Liver (tissue), 3 donors: ENCODE results near the gene FBN3.

Source experiments
- EGR1 ChIP-seq, 2 donors: IDR thresholded peaks; 2 replicates each; pipeline ENCODE4 v1.6.1; 2016 to 2018; ENCODE audit warnings: antibody characterized with exemption in 2 of 2, low read depth in 2 of 2
- GABPA ChIP-seq, 2 donors: IDR thresholded peaks in 1 of 2; conservative IDR thresholded peaks in 1 of 2; 2 replicates each; pipeline ENCODE4 v1.6.1; 2016; ENCODE audit warnings: antibody characterized with exemption in 2 of 2, mild to moderate bottlenecking in 1 of 2, moderate library complexity in 1 of 2
- HNF4A ChIP-seq, 2 donors: conservative IDR thresholded peaks; 2 replicates each; pipeline ENCODE4 v1.6.1; 2016; ENCODE audit warnings: antibody characterized with exemption in 2 of 2, mild to moderate bottlenecking in 2 of 2
- HNF4G ChIP-seq: IDR thresholded peaks from 2 replicates; pipeline ENCODE4 v1.6.1; 2016; ENCODE audit warnings: antibody characterized with exemption
- RXRA ChIP-seq, 2 donors: IDR thresholded peaks; 2 replicates each; pipeline ENCODE4 v1.6.1; 2017 to 2018; ENCODE audit warnings: antibody characterized with exemption in 2 of 2, mild to moderate bottlenecking in 1 of 2
- SP1 ChIP-seq: IDR thresholded peaks from 2 replicates; pipeline ENCODE4 v1.6.1; 2018; ENCODE audit warnings: antibody characterized with exemption, mild to moderate bottlenecking
- TAF1 ChIP-seq: conservative IDR thresholded peaks from 2 replicates; pipeline ENCODE4 v1.6.1; 2016; ENCODE audit warnings: antibody characterized with exemption, mild to moderate bottlenecking
- TF ChIP-seq, protein P1 (sequence below): fragments of 150-350 bp; IDR thresholded peaks from 2 replicates; pipeline ENCODE4 v1.5.1; 2017; ENCODE audit warnings: improper control_type of control experiment, low read depth, low read length; ENCODE audit not compliant: missing input control
- TF ChIP-seq, protein P2 (sequence below): IDR thresholded peaks from 2 replicates; pipeline ENCODE4 v1.6.1; 2016; ENCODE audit warnings: antibody characterized with exemption
- TF ChIP-seq, protein P3 (sequence below): IDR thresholded peaks from 2 replicates; pipeline ENCODE4 v1.6.1; 2016; ENCODE audit warnings: antibody characterized with exemption
- TF ChIP-seq, protein P4 (sequence below): IDR thresholded peaks from 2 replicates; pipeline ENCODE4 v1.6.1; 2016; ENCODE audit warnings: antibody characterized with exemption, mild to moderate bottlenecking
- TF ChIP-seq, protein P5 (sequence below): IDR thresholded peaks from 2 replicates; pipeline ENCODE4 v1.6.1; 2016; ENCODE audit warnings: antibody characterized with exemption
- donor health status: healthy.
- donor health status: healthy.

DNA sequence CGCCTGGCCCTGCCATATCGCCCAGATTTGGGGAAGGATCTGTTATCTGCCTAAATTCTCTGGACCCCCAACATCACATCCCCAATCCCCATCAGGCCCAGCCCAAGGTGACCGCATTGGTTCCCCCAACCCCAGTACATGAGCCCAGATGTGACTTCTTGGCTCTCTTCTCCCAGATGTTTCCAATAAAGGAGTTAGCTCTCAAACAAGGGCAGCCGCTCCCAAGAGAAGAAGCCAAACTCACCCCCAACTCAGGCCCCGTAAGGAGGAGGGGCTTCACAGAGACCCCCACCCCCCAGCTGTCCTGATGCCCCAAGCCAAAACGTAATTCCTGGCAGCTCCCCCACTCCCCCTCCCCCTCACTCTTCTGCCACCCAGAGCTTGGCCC, 6.9 kb downstream of the FBN3 start:
- TF ChIP-seq, protein P1, sequence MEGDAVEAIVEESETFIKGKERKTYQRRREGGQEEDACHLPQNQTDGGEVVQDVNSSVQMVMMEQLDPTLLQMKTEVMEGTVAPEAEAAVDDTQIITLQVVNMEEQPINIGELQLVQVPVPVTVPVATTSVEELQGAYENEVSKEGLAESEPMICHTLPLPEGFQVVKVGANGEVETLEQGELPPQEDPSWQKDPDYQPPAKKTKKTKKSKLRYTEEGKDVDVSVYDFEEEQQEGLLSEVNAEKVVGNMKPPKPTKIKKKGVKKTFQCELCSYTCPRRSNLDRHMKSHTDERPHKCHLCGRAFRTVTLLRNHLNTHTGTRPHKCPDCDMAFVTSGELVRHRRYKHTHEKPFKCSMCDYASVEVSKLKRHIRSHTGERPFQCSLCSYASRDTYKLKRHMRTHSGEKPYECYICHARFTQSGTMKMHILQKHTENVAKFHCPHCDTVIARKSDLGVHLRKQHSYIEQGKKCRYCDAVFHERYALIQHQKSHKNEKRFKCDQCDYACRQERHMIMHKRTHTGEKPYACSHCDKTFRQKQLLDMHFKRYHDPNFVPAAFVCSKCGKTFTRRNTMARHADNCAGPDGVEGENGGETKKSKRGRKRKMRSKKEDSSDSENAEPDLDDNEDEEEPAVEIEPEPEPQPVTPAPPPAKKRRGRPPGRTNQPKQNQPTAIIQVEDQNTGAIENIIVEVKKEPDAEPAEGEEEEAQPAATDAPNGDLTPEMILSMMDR: no peak
- TF ChIP-seq GABPA (IDR thresholded peaks at IDR 0.05 in 1 of 2, conservative IDR thresholded peaks at IDR 0.05 in 1 of 2): no peak
- TF ChIP-seq, protein P2, sequence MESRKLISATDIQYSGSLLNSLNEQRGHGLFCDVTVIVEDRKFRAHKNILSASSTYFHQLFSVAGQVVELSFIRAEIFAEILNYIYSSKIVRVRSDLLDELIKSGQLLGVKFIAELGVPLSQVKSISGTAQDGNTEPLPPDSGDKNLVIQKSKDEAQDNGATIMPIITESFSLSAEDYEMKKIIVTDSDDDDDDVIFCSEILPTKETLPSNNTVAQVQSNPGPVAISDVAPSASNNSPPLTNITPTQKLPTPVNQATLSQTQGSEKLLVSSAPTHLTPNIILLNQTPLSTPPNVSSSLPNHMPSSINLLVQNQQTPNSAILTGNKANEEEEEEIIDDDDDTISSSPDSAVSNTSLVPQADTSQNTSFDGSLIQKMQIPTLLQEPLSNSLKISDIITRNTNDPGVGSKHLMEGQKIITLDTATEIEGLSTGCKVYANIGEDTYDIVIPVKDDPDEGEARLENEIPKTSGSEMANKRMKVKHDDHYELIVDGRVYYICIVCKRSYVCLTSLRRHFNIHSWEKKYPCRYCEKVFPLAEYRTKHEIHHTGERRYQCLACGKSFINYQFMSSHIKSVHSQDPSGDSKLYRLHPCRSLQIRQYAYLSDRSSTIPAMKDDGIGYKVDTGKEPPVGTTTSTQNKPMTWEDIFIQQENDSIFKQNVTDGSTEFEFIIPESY: no peak
- no peak for TF ChIP-seq RXRA (IDR thresholded peaks at IDR 0.05)
- TF ChIP-seq EGR1 (IDR thresholded peaks at IDR 0.05; ENCODE audit: low read depth in 2 of 2): no peak
- TF ChIP-seq, protein P3, sequence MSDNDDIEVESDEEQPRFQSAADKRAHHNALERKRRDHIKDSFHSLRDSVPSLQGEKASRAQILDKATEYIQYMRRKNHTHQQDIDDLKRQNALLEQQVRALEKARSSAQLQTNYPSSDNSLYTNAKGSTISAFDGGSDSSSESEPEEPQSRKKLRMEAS: no peak
- TF ChIP-seq TAF1: no peak
- TF ChIP-seq HNF4G: no peak
- TF ChIP-seq, protein P4, sequence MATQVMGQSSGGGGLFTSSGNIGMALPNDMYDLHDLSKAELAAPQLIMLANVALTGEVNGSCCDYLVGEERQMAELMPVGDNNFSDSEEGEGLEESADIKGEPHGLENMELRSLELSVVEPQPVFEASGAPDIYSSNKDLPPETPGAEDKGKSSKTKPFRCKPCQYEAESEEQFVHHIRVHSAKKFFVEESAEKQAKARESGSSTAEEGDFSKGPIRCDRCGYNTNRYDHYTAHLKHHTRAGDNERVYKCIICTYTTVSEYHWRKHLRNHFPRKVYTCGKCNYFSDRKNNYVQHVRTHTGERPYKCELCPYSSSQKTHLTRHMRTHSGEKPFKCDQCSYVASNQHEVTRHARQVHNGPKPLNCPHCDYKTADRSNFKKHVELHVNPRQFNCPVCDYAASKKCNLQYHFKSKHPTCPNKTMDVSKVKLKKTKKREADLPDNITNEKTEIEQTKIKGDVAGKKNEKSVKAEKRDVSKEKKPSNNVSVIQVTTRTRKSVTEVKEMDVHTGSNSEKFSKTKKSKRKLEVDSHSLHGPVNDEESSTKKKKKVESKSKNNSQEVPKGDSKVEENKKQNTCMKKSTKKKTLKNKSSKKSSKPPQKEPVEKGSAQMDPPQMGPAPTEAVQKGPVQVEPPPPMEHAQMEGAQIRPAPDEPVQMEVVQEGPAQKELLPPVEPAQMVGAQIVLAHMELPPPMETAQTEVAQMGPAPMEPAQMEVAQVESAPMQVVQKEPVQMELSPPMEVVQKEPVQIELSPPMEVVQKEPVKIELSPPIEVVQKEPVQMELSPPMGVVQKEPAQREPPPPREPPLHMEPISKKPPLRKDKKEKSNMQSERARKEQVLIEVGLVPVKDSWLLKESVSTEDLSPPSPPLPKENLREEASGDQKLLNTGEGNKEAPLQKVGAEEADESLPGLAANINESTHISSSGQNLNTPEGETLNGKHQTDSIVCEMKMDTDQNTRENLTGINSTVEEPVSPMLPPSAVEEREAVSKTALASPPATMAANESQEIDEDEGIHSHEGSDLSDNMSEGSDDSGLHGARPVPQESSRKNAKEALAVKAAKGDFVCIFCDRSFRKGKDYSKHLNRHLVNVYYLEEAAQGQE: no peak
- TF ChIP-seq HNF4A (conservative IDR thresholded peaks at IDR 0.05): no peak
- TF ChIP-seq, protein P5, sequence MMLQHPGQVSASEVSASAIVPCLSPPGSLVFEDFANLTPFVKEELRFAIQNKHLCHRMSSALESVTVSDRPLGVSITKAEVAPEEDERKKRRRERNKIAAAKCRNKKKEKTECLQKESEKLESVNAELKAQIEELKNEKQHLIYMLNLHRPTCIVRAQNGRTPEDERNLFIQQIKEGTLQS: no peak
- TF ChIP-seq SP1: no peak
